Gastrocnemius medialis (tissue), 4 donors: ENCODE measurements around the gene INPP4B. TPM values are rescaled to one million over a fixed set of nuclear protein-coding genes. Genes with fewer than 3 reads are reported as not detected.
A peak's percentile ranks its signal among the peaks of the same experiment; 100 is the strongest.

ENCODE experiments used
- ATAC-seq, 2 donors: fragments of 150-250 bp; one replicate each; pipeline ENCODE4 v1.9.1; 2016
- DNase-seq, 2 donors: peaks; one replicate each; pipeline ENCODE4 v3.0.0-alpha.2; 2019
- H3K27ac ChIP-seq, 4 donors: fragments of 200-600 bp; sonication (generic); 1 replicate in 1 of 4; 2 replicates in 3 of 4; pipeline ENCODE4 v1.5.1; 2016 to 2018; ENCODE audit warnings: mild to moderate bottlenecking in 2 of 4, moderate library complexity in 1 of 4
- H3K27me3 ChIP-seq, 3 donors: fragments of 200-600 bp; sonication (generic) in 2 of 3; 1 replicate in 1 of 3; 2 replicates in 2 of 3; pipeline versions ENCODE4 v1.5.1 to v1.6.0; 2016 to 2019; ENCODE audit warnings: mild to moderate bottlenecking in 1 of 3, moderate library complexity in 1 of 3
- H3K36me3 ChIP-seq, 2 donors: fragments of 200-600 bp; sonication (generic) in 1 of 2; one replicate each; pipeline ENCODE4 v1.5.1; 2017 to 2018
- H3K4me1 ChIP-seq, 2 donors: fragments of 200-600 bp; sonication (generic) in 1 of 2; one replicate each; pipeline ENCODE4 v1.5.1; 2016 to 2017; ENCODE audit warnings: mild to moderate bottlenecking in 2 of 2
- H3K4me3 ChIP-seq, 4 donors: fragments of 200-600 bp; sonication (generic) in 3 of 4; 1 replicate in 1 of 4; 2 replicates in 3 of 4; pipeline ENCODE4 v1.5.1; 2016 to 2019; ENCODE audit warnings: mild to moderate bottlenecking in 2 of 4
- H3K9me3 ChIP-seq, 3 donors: fragments of 200-600 bp; sonication (generic) in 2 of 3; 1 replicate in 1 of 3; 2 replicates in 2 of 3; pipeline ENCODE4 v1.5.1; 2016 to 2019
- POLR2A ChIP-seq, 2 donors: fragments of 450-650 bp; IDR thresholded peaks; one replicate each; pipeline ENCODE4 v1.6.1; 2017; ENCODE audit warnings: antibody characterized with exemption in 2 of 2, mild to moderate bottlenecking in 2 of 2, moderate library complexity in 2 of 2
- in situ Hi-C, 4 donors: fragments of 200-750 bp; cut with MboI; loops; one replicate each; pipeline versions ENCODE4 v1.15.0 to v1.8.0; 2017; ENCODE audit warnings: low sequenced_read_pairs in 4 of 4
- intact Hi-C: fragments of 100-400 bp; cut with DNase I; formaldehyde crosslinking; loops from one replicate; pipeline ENCODE4 v1.15.1; 2023; ENCODE audit warnings: low total_unique reads
- total RNA-seq, 4 donors: library from RNA; depleted of rRNA; stranded (reverse); fragments of >200 nt; gene quantifications; one replicate each; pipeline versions ENCODE4 v1.1.0 to v1.2.3, GENCODE V29; 2016
- TF ChIP-seq, protein P1 (sequence below), 5 experiments: fragments of 450-650 bp in 3 of 5; fragments of 200-600 bp in 2 of 5; sonication (generic) in 2 of 5; IDR thresholded peaks in 4 of 5; conservative IDR thresholded peaks in 1 of 5; 1 replicate in 4 of 5; 2 replicates in 1 of 5; pipeline ENCODE4 v1.5.1; 2016 to 2019; ENCODE audit warnings: antibody characterized with exemption in 5 of 5, mild to moderate bottlenecking in 3 of 5, moderate library complexity in 3 of 5

INPP4B gene
- total RNA-seq, 4 donors from 2014 or later, result 7.5 to 23.6 (median 9.1) TPM

DNA sequence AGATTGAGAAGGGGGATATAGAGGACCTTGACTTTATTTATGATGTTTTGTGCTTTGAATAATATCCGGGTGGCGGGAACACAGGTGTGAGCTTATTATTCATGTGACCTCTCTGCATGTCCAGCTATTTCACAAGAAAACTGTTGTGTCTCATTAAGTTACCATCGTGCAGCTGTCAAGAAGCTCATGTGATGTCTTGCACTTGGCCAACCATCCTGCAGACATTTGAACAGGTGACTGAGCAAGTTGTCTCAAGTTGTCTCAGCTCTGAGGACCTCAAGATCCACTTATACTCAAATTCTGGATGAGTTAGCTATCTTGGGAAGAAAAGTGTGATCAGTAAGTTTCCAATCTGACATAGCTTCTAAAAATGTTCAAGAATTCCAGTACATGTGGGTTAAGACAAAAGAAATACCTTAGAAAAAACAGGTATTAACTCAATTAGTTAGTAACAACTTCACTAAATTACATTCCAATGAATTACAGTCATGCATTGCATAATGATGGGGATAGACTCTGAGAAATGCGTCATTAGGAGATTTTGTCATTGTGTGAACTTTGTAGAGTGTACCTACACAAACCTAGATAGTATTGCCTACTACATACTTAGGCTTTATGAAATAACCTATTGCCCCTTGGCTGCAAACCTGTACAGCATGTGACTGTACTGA lies 462.2 kb downstream of the INPP4B start:
- intact Hi-C loops (no loop called here), in situ Hi-C loops (no loop called here)
- no peak overlapping the region for H3K4me3 ChIP-seq
- no peaks in the 10 kb centered on the region for H3K9me3 ChIP-seq
- TF ChIP-seq POLR2A (IDR thresholded peaks at IDR 0.05), result no peak
- TF ChIP-seq, protein P1, sequence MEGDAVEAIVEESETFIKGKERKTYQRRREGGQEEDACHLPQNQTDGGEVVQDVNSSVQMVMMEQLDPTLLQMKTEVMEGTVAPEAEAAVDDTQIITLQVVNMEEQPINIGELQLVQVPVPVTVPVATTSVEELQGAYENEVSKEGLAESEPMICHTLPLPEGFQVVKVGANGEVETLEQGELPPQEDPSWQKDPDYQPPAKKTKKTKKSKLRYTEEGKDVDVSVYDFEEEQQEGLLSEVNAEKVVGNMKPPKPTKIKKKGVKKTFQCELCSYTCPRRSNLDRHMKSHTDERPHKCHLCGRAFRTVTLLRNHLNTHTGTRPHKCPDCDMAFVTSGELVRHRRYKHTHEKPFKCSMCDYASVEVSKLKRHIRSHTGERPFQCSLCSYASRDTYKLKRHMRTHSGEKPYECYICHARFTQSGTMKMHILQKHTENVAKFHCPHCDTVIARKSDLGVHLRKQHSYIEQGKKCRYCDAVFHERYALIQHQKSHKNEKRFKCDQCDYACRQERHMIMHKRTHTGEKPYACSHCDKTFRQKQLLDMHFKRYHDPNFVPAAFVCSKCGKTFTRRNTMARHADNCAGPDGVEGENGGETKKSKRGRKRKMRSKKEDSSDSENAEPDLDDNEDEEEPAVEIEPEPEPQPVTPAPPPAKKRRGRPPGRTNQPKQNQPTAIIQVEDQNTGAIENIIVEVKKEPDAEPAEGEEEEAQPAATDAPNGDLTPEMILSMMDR (IDR thresholded peaks at IDR 0.05 in 4 of 5, conservative IDR thresholded peaks at IDR 0.05 in 1 of 5), result no peak
- peaks cover 8 to 17% of the 10 kb centered on the region in 2 donors for H3K4me1 ChIP-seq
- H3K36me3 ChIP-seq, result no peaks in the 10 kb centered on the region
- peak; percentile 60 to 89 for ATAC-seq
- H3K27me3 ChIP-seq, result no peaks in the 10 kb centered on the region
- DNase-seq, result peak in 1 of 2 donors; percentile 65
- H3K27ac ChIP-seq, result peak overlapping the region in 2 of 4 donors; percentile 39 to 49

- peaks cover 8 to 17% of the 10 kb centered on the region in 2 donors for H3K4me1 ChIP-seq
- in situ Hi-C loops (no loop called here), intact Hi-C loops (no loop called here)
- no peak for DNase-seq
- H3K27me3 ChIP-seq, result no peaks in the 10 kb centered on the region
- TF ChIP-seq, protein P1 (IDR thresholded peaks at IDR 0.05 in 4 of 5, conservative IDR thresholded peaks at IDR 0.05 in 1 of 5), result no peak
- no peak for TF ChIP-seq POLR2A (IDR thresholded peaks at IDR 0.05)
- H3K27ac ChIP-seq, result peak overlapping the region in 1 of 4 donors; percentile 49
- no peaks in the 10 kb centered on the region for H3K36me3 ChIP-seq
- peak in 1 of 2 donors; percentile 49 for ATAC-seq
- no peaks in the 10 kb centered on the region for H3K9me3 ChIP-seq
- no peak overlapping the region for H3K4me3 ChIP-seq
Observed at GRCh38 chr4:142383354-142383753, 462.7 kb downstream of the INPP4B start.

GRCh38 chr4:142380052-142380602 lies 466.0 kb downstream of the INPP4B start:
- Histone ChIP-seq H3K27me3 (no peaks in the 10 kb centered on the region), H3K4me1 (peaks cover 8 to 28% of the 10 kb centered on the region in 2 donors), H3K36me3 (no peaks in the 10 kb centered on the region), H3K9me3 (no peaks in the 10 kb centered on the region), H3K27ac (peak overlapping the region in 1 of 4 donors; percentile 32), H3K4me3 (no peak overlapping the region)
- in situ Hi-C loops, result no loop called here
- no peak for DNase-seq
- intact Hi-C loops, result no loop called here
- no peak for ATAC-seq
- no peak for TF ChIP-seq POLR2A (IDR thresholded peaks at IDR 0.05)
- TF ChIP-seq, protein P1 (IDR thresholded peaks at IDR 0.05 in 4 of 5, conservative IDR thresholded peaks at IDR 0.05 in 1 of 5), result no peak

GRCh38 chr4:142379277-142380051 lies 466.6 kb downstream of the INPP4B start:
- Histone ChIP-seq H3K27me3 (no peaks in the 10 kb centered on the region), H3K27ac (peak overlapping the region in 2 of 4 donors; percentile 14 to 32), H3K36me3 (no peaks in the 10 kb centered on the region), H3K4me3 (no peak overlapping the region), H3K9me3 (no peaks in the 10 kb centered on the region), H3K4me1 (peaks cover 8 to 31% of the 10 kb centered on the region in 2 donors)
- DNase-seq (no peak), ATAC-seq (no peak)
- TF ChIP-seq, protein P1 (IDR thresholded peaks at IDR 0.05 in 4 of 5, conservative IDR thresholded peaks at IDR 0.05 in 1 of 5), result no peak
- TF ChIP-seq POLR2A (IDR thresholded peaks at IDR 0.05), result no peak
- in situ Hi-C loops (no loop called here), intact Hi-C loops (loop anchor here (5.0 kb wide), 1 partner anchor 33 kb away; no protein-coding TSS in a partner anchor)
